ENCODE results near the gene LDLRAD2. TPM values are rescaled to one million over a fixed set of nuclear protein-coding genes. Genes with fewer than 3 reads are reported as not detected.

Gene LDLRAD2
- total RNA-seq, 2 experiments from 2014 or later = not detected

GRCh38 chr1:21836729-21837128 lies 24.7 kb downstream of the LDLRAD2 start:
- ChIA-PET POLR2A (interaction anchor here (0.6 kb wide), 1 partner anchor 14 kb away, joined by 3 read pairs; no protein-coding TSS in a partner anchor), CTCF (no interaction called here)

GRCh38 chr1:21837476-21837875 lies 25.4 kb downstream of the LDLRAD2 start:
- ChIA-PET POLR2A (no interaction called here), CTCF (no interaction called here)

GRCh38 chr1:21838359-21839157 lies 26.5 kb downstream of the LDLRAD2 start:
- CTCF ChIA-PET = no interaction called here

GRCh38 chr1:21839337-21840037 lies 27.4 kb downstream of the LDLRAD2 start:
- ChIA-PET POLR2A (no interaction called here), CTCF (no interaction called here)

More at GRCh38 chr1:21838359-21839157, 26.5 kb downstream of the LDLRAD2 start:
- POLR2A ChIA-PET = no interaction called here

- ChIA-PET CTCF (no interaction called here), POLR2A (no interaction called here)
Measured at GRCh38 chr1:21840981-21841380, 28.9 kb downstream of the LDLRAD2 start.

- ChIA-PET CTCF (no interaction called here), POLR2A (no interaction called here)
Measured at GRCh38 chr1:21841852-21842466, 29.9 kb downstream of the LDLRAD2 start.

GRCh38 chr1:21842606-21843162 lies 30.6 kb downstream of the LDLRAD2 start:
- ChIA-PET CTCF (no interaction called here), POLR2A (no interaction called here)

GRCh38 chr1:21843208-21843607 lies 31.1 kb downstream of the LDLRAD2 start:
- ChIA-PET POLR2A (no interaction called here), CTCF (no interaction called here)

GRCh38 chr1:21843996-21844395 lies 31.9 kb downstream of the LDLRAD2 start:
- ChIA-PET CTCF (no interaction called here), POLR2A (no interaction called here)

GRCh38 chr1:21845646-21846641 lies 33.9 kb downstream of the LDLRAD2 start:
- ChIA-PET CTCF (interaction anchor here (0.6 to 0.7 kb wide), 2 partner anchors 63 to 215 kb away, joined by 3 read pairs; no protein-coding TSS in a partner anchor), POLR2A (no interaction called here)

- ChIA-PET POLR2A (no interaction called here), CTCF (no interaction called here)
Measured at GRCh38 chr1:21847223-21848205, 35.4 kb downstream of the LDLRAD2 start.

GRCh38 chr1:21848524-21849174 lies 36.6 kb downstream of the LDLRAD2 start:
- ChIA-PET CTCF (no interaction called here), POLR2A (no interaction called here)

GRCh38 chr1:21849909-21850576 lies 38.0 kb downstream of the LDLRAD2 start:
- POLR2A ChIA-PET = interaction anchor here (0.6 kb wide), 1 partner anchor 13 kb away, joined by 3 read pairs; no protein-coding TSS in a partner anchor
- CTCF ChIA-PET = interaction anchor here (0.5 kb wide), 1 partner anchor 42 kb away, joined by 5 read pairs; no protein-coding TSS in a partner anchor

- POLR2A ChIA-PET = no interaction called here
- CTCF ChIA-PET = no interaction called here
Measured at GRCh38 chr1:21851430-21852250, 39.6 kb downstream of the LDLRAD2 start.

- POLR2A ChIA-PET = no interaction called here
Measured at GRCh38 chr1:21852282-21853130, 40.4 kb downstream of the LDLRAD2 start.

GRCh38 chr1:21853131-21853427 lies 41.0 kb downstream of the LDLRAD2 start:
- POLR2A ChIA-PET = no interaction called here
- CTCF ChIA-PET = no interaction called here

More at GRCh38 chr1:21852282-21853130, 40.4 kb downstream of the LDLRAD2 start:
- CTCF ChIA-PET = no interaction called here

Measured in activated CD8-positive, alpha-beta memory T cell treated with anti-CD3 and anti-CD28 coated beads for 36 hours (primary cell).